CD8-positive, alpha-beta memory T cell (primary cell): ENCODE results near the gene PFKP. TPM values are rescaled to one million over a fixed set of nuclear protein-coding genes. Genes with fewer than 3 reads are reported as not detected.

Experiments
- CTCF ChIA-PET: fragments of 350-600 bp; sonication (Branson Sonifier 250); formaldehyde crosslinking; loops from one replicate; lab custom pipeline; 2021; ENCODE audit warnings: antibody characterized with exemption; lab: Charles Lee
- POLR2A ChIA-PET: fragments of 350-600 bp; sonication (Branson Sonifier 250); formaldehyde crosslinking; loops from one replicate; lab custom pipeline; 2021; ENCODE audit warnings: antibody characterized with exemption; lab: Charles Lee
- DNase-seq, 5 donors: peaks; one replicate each; pipeline versions ENCODE4 v3.0.0 to v3.0.0-alpha.2; 2020 to 2022; ENCODE audit warnings: mixed read lengths in 1 of 5
- H3K27ac ChIP-seq: one replicate; pipeline ENCODE4 v1.7.0; 2013; ENCODE audit warnings: low read depth, mild to moderate bottlenecking, low read length, moderate library complexity
- H3K27me3 ChIP-seq: 2 replicates; pipeline ENCODE4 v1.7.0; 2013; ENCODE audit warnings: low read length, mild to moderate bottlenecking; ENCODE audit not compliant: insufficient read depth, poor library complexity, severe bottlenecking
- H3K36me3 ChIP-seq: 2 replicates; pipeline ENCODE4 v1.7.0; 2013; ENCODE audit warnings: mild to moderate bottlenecking, low read length, moderate library complexity; ENCODE audit not compliant: insufficient read depth
- H3K4me1 ChIP-seq: 2 replicates; pipeline ENCODE4 v1.7.0; 2013; ENCODE audit warnings: mild to moderate bottlenecking, low read length, moderate library complexity; ENCODE audit not compliant: insufficient read depth
- H3K4me3 ChIP-seq: 2 replicates; pipeline ENCODE4 v1.7.0; 2013; ENCODE audit warnings: mild to moderate bottlenecking, low read length
- H3K9me3 ChIP-seq: 2 replicates; pipeline ENCODE4 v1.7.0; 2013; ENCODE audit warnings: mild to moderate bottlenecking, low read length
- H3K27ac Mint-ChIP-seq, 8 donors: one replicate each; pipeline ENCODE4 v1.8.0; 2020 to 2021; ENCODE audit warnings: mixed read lengths in 8 of 8, mild to moderate bottlenecking in 6 of 8, inconsistent platforms in 3 of 8, moderate library complexity in 3 of 8
- H3K27me3 Mint-ChIP-seq, 2 donors: one replicate each; pipeline ENCODE4 v1.8.0; 2020 to 2021; ENCODE audit warnings: mixed read lengths in 2 of 2, mild to moderate bottlenecking in 1 of 2, moderate library complexity in 1 of 2
- H3K36me3 Mint-ChIP-seq, 3 donors: one replicate each; pipeline ENCODE4 v1.8.0; 2020 to 2021; ENCODE audit warnings: mixed read lengths in 3 of 3, inconsistent platforms in 1 of 3, mild to moderate bottlenecking in 1 of 3
- H3K4me1 Mint-ChIP-seq, 3 donors: one replicate each; pipeline ENCODE4 v1.8.0; 2020 to 2021; ENCODE audit warnings: mixed read lengths in 3 of 3, inconsistent platforms in 1 of 3, mild to moderate bottlenecking in 1 of 3
- H3K4me3 Mint-ChIP-seq, 7 donors: one replicate each; pipeline ENCODE4 v1.8.0; 2020 to 2021; ENCODE audit warnings: mixed read lengths in 7 of 7, mild to moderate bottlenecking in 6 of 7, moderate library complexity in 4 of 7, inconsistent platforms in 2 of 7
- H3K9me3 Mint-ChIP-seq, 5 donors: one replicate each; pipeline ENCODE4 v1.8.0; 2020 to 2022; ENCODE audit warnings: mixed read lengths in 5 of 5, mild to moderate bottlenecking in 3 of 5, moderate library complexity in 2 of 5, inconsistent platforms in 1 of 5
- polyA plus RNA-seq: library from polyadenylated mRNA; unstranded; fragments of 300-500 nt; fragmentation: Illumina TruSeq; gene quantifications from one replicate; pipeline ENCODE4 v1.2.3, GENCODE V29; 2021
- total RNA-seq, 2 experiments: library from RNA; stranded (reverse); gene quantifications; one replicate each; pipeline ENCODE4 v1.2.3, GENCODE V29; 2021

Gene PFKP
- total and polyA plus RNA-seq, 3 experiments from 2014 or later: 61.6 to 187 (median 180) TPM

- H3K4me1 ChIP-seq: no peaks in the 10 kb centered on the region
- ChIA-PET CTCF (interaction anchor here (1.0 to 2.9 kb wide), 2 partner anchors 10 to 1934 kb away, joined by 3 to 8 read pairs; no protein-coding TSS in a partner anchor), POLR2A (no interaction called here)
- no peak overlapping the region for H3K27ac ChIP-seq
- H3K4me1 Mint-ChIP-seq: peaks cover 2 to 5% (median 4%) of the 10 kb centered on the region in 3 donors
- peaks cover 0 to 8% (median 7%) of the 10 kb centered on the region in 5 donors for H3K9me3 Mint-ChIP-seq
- H3K4me3 ChIP-seq: no peak overlapping the region
- no peaks in the 10 kb centered on the region for H3K9me3 ChIP-seq
- no peak overlapping the region for H3K27ac Mint-ChIP-seq
- no peaks in the 10 kb centered on the region for H3K36me3 Mint-ChIP-seq
- H3K27me3 ChIP-seq: no peaks in the 10 kb centered on the region
- no peaks in the 10 kb centered on the region for H3K36me3 ChIP-seq
- H3K27me3 Mint-ChIP-seq: peaks cover 21 to 29% of the 10 kb centered on the region in 2 donors
- H3K4me3 Mint-ChIP-seq: no peak overlapping the region
- DNase-seq: no peak
Measured at GRCh38 chr10:3042589-3042988, 24.8 kb upstream of the PFKP start.

- H3K4me3 ChIP-seq: no peak overlapping the region
- peaks cover 2 to 5% (median 4%) of the 10 kb centered on the region in 3 donors for H3K4me1 Mint-ChIP-seq
- no peaks in the 10 kb centered on the region for H3K36me3 Mint-ChIP-seq
- peak overlapping the region in 1 of 8 donors; percentile 21 for H3K27ac Mint-ChIP-seq
- H3K27me3 ChIP-seq: no peaks in the 10 kb centered on the region
- DNase-seq: peak in 2 of 5 donors; percentile 11 to 16
- peaks cover 0 to 5% (median 3%) of the 10 kb centered on the region in 5 donors for H3K9me3 Mint-ChIP-seq
- no peak overlapping the region for H3K27ac ChIP-seq
- ChIA-PET POLR2A (no interaction called here), CTCF (interaction anchor here (0.8 to 2.9 kb wide), 4 partner anchors 9 to 1935 kb away, joined by 3 to 8 read pairs (median 4); no protein-coding TSS in a partner anchor)
- peaks cover 12 to 33% of the 10 kb centered on the region in 2 donors for H3K27me3 Mint-ChIP-seq
- H3K4me3 Mint-ChIP-seq: no peak overlapping the region
- H3K4me1 ChIP-seq: no peaks in the 10 kb centered on the region
- H3K36me3 ChIP-seq: no peaks in the 10 kb centered on the region
- H3K9me3 ChIP-seq: no peaks in the 10 kb centered on the region
Measured at GRCh38 chr10:3043512-3044368, 23.6 kb upstream of the PFKP start.

- Mint-ChIP-seq H3K4me1 (peaks cover 2 to 5% (median 4%) of the 10 kb centered on the region in 3 donors), H3K4me3 (no peak overlapping the region), H3K27me3 (peaks cover 11 to 45% of the 10 kb centered on the region in 2 donors), H3K9me3 (peaks cover 0 to 1% (median 0%) of the 10 kb centered on the region in 5 donors), H3K27ac (no peak overlapping the region), H3K36me3 (no peaks in the 10 kb centered on the region)
- no peaks in the 10 kb centered on the region for H3K4me1 ChIP-seq
- H3K4me3 ChIP-seq: no peak overlapping the region
- DNase-seq: no peak
- H3K27ac ChIP-seq: peak overlapping the region; percentile 9
- no peaks in the 10 kb centered on the region for H3K27me3 ChIP-seq
- ChIA-PET CTCF (interaction anchor here (2.9 kb wide), 1 partner anchor 7 kb away, joined by 8 read pairs; no protein-coding TSS in a partner anchor), POLR2A (interaction anchor here (0.6 kb wide), 1 partner anchor 22 kb away, joined by 7 read pairs; the partner anchor contains the start of gene PFKP)
- no peaks in the 10 kb centered on the region for H3K9me3 ChIP-seq
- H3K36me3 ChIP-seq: no peaks in the 10 kb centered on the region
Measured at GRCh38 chr10:3045471-3046209, 21.7 kb upstream of the PFKP start.

GRCh38 chr10:3046210-3046779 lies 21.1 kb upstream of the PFKP start:
- H3K4me1 Mint-ChIP-seq: peaks cover 2 to 5% (median 4%) of the 10 kb centered on the region in 3 donors
- no peaks in the 10 kb centered on the region for H3K4me1 ChIP-seq
- DNase-seq: no peak
- no peak overlapping the region for H3K4me3 ChIP-seq
- no peak overlapping the region for H3K4me3 Mint-ChIP-seq
- H3K27ac ChIP-seq: peak overlapping the region; percentile 9
- H3K27me3 ChIP-seq: no peaks in the 10 kb centered on the region
- no peaks in the 10 kb centered on the region for H3K9me3 ChIP-seq
- ChIA-PET POLR2A (no interaction called here), CTCF (no interaction called here)
- no peak overlapping the region for H3K27ac Mint-ChIP-seq
- H3K27me3 Mint-ChIP-seq: peaks cover 11 to 46% of the 10 kb centered on the region in 2 donors
- H3K9me3 Mint-ChIP-seq: peaks cover 0 to 1% (median 0%) of the 10 kb centered on the region in 5 donors
- H3K36me3 ChIP-seq: no peaks in the 10 kb centered on the region
- no peaks in the 10 kb centered on the region for H3K36me3 Mint-ChIP-seq

GRCh38 chr10:3046981-3047547 lies 20.3 kb upstream of the PFKP start:
- H3K4me3 ChIP-seq: no peak overlapping the region
- POLR2A ChIA-PET: no interaction called here
- H3K36me3 ChIP-seq: no peaks in the 10 kb centered on the region
- H3K27ac ChIP-seq: no peak overlapping the region
- H3K9me3 Mint-ChIP-seq: peaks cover 0 to 1% (median 0%) of the 10 kb centered on the region in 5 donors
- no peak for DNase-seq
- no peak overlapping the region for H3K27ac Mint-ChIP-seq
- peaks cover 11 to 50% of the 10 kb centered on the region in 2 donors for H3K27me3 Mint-ChIP-seq
- H3K4me3 Mint-ChIP-seq: no peak overlapping the region
- CTCF ChIA-PET: no interaction called here
- no peaks in the 10 kb centered on the region for H3K4me1 ChIP-seq
- peaks cover 2 to 5% (median 4%) of the 10 kb centered on the region in 3 donors for H3K4me1 Mint-ChIP-seq
- H3K36me3 Mint-ChIP-seq: no peaks in the 10 kb centered on the region
- no peaks in the 10 kb centered on the region for H3K27me3 ChIP-seq
- no peaks in the 10 kb centered on the region for H3K9me3 ChIP-seq

- no peaks in the 10 kb centered on the region for H3K36me3 ChIP-seq
- H3K27ac ChIP-seq: no peak overlapping the region
- no peak overlapping the region for H3K4me3 ChIP-seq
- POLR2A ChIA-PET: no interaction called here
- no peaks in the 10 kb centered on the region for H3K36me3 Mint-ChIP-seq
- no peak overlapping the region for H3K27ac Mint-ChIP-seq
- H3K9me3 ChIP-seq: no peaks in the 10 kb centered on the region
- peaks cover 2 to 5% (median 4%) of the 10 kb centered on the region in 3 donors for H3K4me1 Mint-ChIP-seq
- no peak for DNase-seq
- H3K4me1 ChIP-seq: no peaks in the 10 kb centered on the region
- CTCF ChIA-PET: no interaction called here
- no peaks in the 10 kb centered on the region for H3K27me3 ChIP-seq
- H3K9me3 Mint-ChIP-seq: peaks cover 0 to 1% (median 0%) of the 10 kb centered on the region in 5 donors
- no peak overlapping the region for H3K4me3 Mint-ChIP-seq
- H3K27me3 Mint-ChIP-seq: peaks cover 11 to 55% of the 10 kb centered on the region in 2 donors
Measured at GRCh38 chr10:3047596-3047995, 19.8 kb upstream of the PFKP start.

GRCh38 chr10:3048119-3049019 lies 19.0 kb upstream of the PFKP start:
- Mint-ChIP-seq H3K9me3 (peaks cover 0 to 1% (median 0%) of the 10 kb centered on the region in 5 donors), H3K4me3 (no peak overlapping the region), H3K4me1 (peaks cover 2 to 4% (median 4%) of the 10 kb centered on the region in 3 donors), H3K27ac (peak overlapping the region in 1 of 8 donors; percentile 48), H3K36me3 (no peaks in the 10 kb centered on the region), H3K27me3 (peaks cover 11 to 55% of the 10 kb centered on the region in 2 donors)
- Histone ChIP-seq H3K36me3 (no peaks in the 10 kb centered on the region), H3K4me3 (no peak overlapping the region), H3K27me3 (no peaks in the 10 kb centered on the region), H3K27ac (no peak overlapping the region), H3K4me1 (no peaks in the 10 kb centered on the region), H3K9me3 (no peaks in the 10 kb centered on the region)
- CTCF ChIA-PET: no interaction called here
- POLR2A ChIA-PET: no interaction called here
- DNase-seq: no peak
